Measurements from ENCODE around the gene RNASE7. TPM values are rescaled to one million over a fixed set of nuclear protein-coding genes. Genes with fewer than 3 reads are reported as not detected.

The RNASE7 gene
- total RNA-seq, 3 donors from 2014 or later (not counting 1 experiment from before 2014, with no cell fraction given), result not detected

DNA sequence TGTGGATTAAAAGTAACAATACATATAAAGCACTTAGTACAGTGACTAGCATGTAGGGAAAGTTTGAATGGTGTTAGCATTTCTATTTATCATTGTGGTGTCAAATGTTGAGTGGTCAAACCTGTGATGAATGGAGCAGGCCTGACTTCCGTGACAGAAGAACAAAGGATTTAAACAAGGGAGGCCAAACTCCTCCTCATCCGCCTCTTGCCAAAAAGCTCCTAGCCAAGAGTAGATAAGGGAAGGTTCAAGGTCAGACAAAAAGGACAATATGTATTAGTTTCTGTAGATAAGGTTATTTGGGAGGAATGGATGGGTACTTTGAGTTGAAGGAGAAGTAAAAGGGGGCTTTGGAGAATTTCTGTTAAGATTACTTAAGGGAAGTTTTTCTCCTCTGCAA, 6.5 kb downstream of the RNASE7 start:
- no peaks in the 10 kb centered on the region for H3K27me3 ChIP-seq (ENCODE audit: control insufficient read depth, insufficient read depth, low read length)
- no peaks in the 10 kb centered on the region for H3K36me3 ChIP-seq (ENCODE audit: control insufficient read depth, insufficient read depth, low read length)
- Mint-ChIP-seq H3K27me3 (ENCODE audit: low read depth in 2 of 2) (peaks cover 16% of the 10 kb centered on the region in 2 donors), H3K27ac (no peak overlapping the region), H3K4me1 (no peaks in the 10 kb centered on the region), H3K4me3 (no peak overlapping the region), H3K36me3 (no peaks in the 10 kb centered on the region), H3K9me3 (no peaks in the 10 kb centered on the region)
- ATAC-seq, result no peak
- H3K4me3 ChIP-seq (ENCODE audit: low read length), result no peak overlapping the region
- no peak for DNase-seq
- no peaks in the 10 kb centered on the region for H3K4me1 ChIP-seq (ENCODE audit: control insufficient read depth, insufficient read depth, low read length)
- intact Hi-C loops (cut with micrococcal nuclease), result no loop called here
- TF ChIP-seq, protein P1, sequence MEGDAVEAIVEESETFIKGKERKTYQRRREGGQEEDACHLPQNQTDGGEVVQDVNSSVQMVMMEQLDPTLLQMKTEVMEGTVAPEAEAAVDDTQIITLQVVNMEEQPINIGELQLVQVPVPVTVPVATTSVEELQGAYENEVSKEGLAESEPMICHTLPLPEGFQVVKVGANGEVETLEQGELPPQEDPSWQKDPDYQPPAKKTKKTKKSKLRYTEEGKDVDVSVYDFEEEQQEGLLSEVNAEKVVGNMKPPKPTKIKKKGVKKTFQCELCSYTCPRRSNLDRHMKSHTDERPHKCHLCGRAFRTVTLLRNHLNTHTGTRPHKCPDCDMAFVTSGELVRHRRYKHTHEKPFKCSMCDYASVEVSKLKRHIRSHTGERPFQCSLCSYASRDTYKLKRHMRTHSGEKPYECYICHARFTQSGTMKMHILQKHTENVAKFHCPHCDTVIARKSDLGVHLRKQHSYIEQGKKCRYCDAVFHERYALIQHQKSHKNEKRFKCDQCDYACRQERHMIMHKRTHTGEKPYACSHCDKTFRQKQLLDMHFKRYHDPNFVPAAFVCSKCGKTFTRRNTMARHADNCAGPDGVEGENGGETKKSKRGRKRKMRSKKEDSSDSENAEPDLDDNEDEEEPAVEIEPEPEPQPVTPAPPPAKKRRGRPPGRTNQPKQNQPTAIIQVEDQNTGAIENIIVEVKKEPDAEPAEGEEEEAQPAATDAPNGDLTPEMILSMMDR (IDR thresholded peaks at IDR 0.05), result no peak
- H3K27ac ChIP-seq (ENCODE audit: low read length), result no peak overlapping the region
- WGBS (ENCODE audit: insufficient coverage), result 96% methylated on average over 2 of the region's 2 CpGs
- no peaks in the 10 kb centered on the region for H3K9me3 ChIP-seq (ENCODE audit: control insufficient read depth, insufficient read depth, low read length)

DNA sequence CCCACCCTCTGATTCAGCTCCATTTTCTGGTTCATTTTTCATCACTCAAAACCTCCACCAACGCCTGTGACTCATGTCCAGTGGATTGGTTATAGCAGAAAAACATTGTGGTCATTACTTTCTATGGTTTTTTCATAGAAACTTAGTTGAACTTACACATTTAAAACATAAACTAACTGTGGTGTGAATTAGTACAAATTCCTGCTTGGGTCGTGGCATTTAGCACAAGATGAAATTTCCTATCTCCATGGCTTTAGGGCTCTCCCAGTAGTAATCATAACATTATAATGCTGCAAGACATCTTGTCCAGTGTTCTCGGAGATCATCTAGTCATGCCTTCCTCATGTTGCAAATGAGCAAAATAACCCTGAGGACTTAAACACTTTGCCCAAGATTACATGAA, 7.1 kb downstream of the RNASE7 start:
- Histone ChIP-seq H3K27me3 (ENCODE audit: control insufficient read depth, insufficient read depth, low read length) (no peaks in the 10 kb centered on the region), H3K4me3 (ENCODE audit: low read length) (no peak overlapping the region), H3K4me1 (ENCODE audit: control insufficient read depth, insufficient read depth, low read length) (no peaks in the 10 kb centered on the region), H3K36me3 (ENCODE audit: control insufficient read depth, insufficient read depth, low read length) (no peaks in the 10 kb centered on the region), H3K27ac (ENCODE audit: low read length) (no peak overlapping the region), H3K9me3 (ENCODE audit: control insufficient read depth, insufficient read depth, low read length) (no peaks in the 10 kb centered on the region)
- no peaks in the 10 kb centered on the region for H3K4me1 Mint-ChIP-seq
- WGBS (ENCODE audit: insufficient coverage), result 69% methylated on average over 2 of the region's 3 CpGs
- H3K27ac Mint-ChIP-seq, result no peak overlapping the region
- DNase-seq (no peak), ATAC-seq (no peak)
- H3K36me3 Mint-ChIP-seq, result no peaks in the 10 kb centered on the region
- peaks cover 15 to 16% of the 10 kb centered on the region in 2 donors for H3K27me3 Mint-ChIP-seq (ENCODE audit: low read depth in 2 of 2)
- H3K4me3 Mint-ChIP-seq, result no peak overlapping the region
- no peaks in the 10 kb centered on the region for H3K9me3 Mint-ChIP-seq
- intact Hi-C loops (cut with micrococcal nuclease), result no loop called here
- TF ChIP-seq, protein P1 (IDR thresholded peaks at IDR 0.05), result no peak

DNA sequence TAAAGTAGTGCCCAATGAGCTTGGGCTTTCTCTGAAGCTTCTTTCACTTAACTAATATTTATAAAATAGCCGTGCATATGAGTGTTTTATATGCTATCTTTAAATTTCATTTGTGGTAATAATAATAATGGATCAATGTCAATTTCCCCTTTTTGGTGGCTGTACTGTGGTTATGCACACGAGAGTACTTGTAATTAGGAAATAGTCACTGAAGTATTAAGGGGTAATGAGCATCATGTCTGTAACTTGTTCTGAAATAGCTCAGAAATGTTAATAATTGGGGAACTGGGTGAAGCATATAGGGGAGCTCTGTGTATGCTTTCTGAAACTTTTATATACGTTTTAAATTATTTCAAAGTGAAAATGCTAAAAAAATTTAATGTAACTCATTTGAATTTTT, 8.4 kb downstream of the RNASE7 start:
- WGBS (ENCODE audit: insufficient coverage), result 27% methylated on average over 1 of the region's 3 CpGs
- Mint-ChIP-seq H3K9me3 (no peaks in the 10 kb centered on the region), H3K36me3 (no peaks in the 10 kb centered on the region), H3K4me3 (no peak overlapping the region), H3K27me3 (ENCODE audit: low read depth in 2 of 2) (peaks cover 2 to 8% of the 10 kb centered on the region in 2 donors), H3K4me1 (no peaks in the 10 kb centered on the region), H3K27ac (no peak overlapping the region)
- H3K27me3 ChIP-seq (ENCODE audit: control insufficient read depth, insufficient read depth, low read length), result no peaks in the 10 kb centered on the region
- H3K4me1 ChIP-seq (ENCODE audit: control insufficient read depth, insufficient read depth, low read length), result no peaks in the 10 kb centered on the region
- no peak overlapping the region for H3K27ac ChIP-seq (ENCODE audit: low read length)
- no peaks in the 10 kb centered on the region for H3K36me3 ChIP-seq (ENCODE audit: control insufficient read depth, insufficient read depth, low read length)
- DNase-seq (no peak), ATAC-seq (no peak)
- TF ChIP-seq, protein P1 (IDR thresholded peaks at IDR 0.05), result no peak
- no peaks in the 10 kb centered on the region for H3K9me3 ChIP-seq (ENCODE audit: control insufficient read depth, insufficient read depth, low read length)
- intact Hi-C loops (cut with micrococcal nuclease), result no loop called here
- H3K4me3 ChIP-seq (ENCODE audit: low read length), result no peak overlapping the region
